Measurements from ENCODE around the gene ST14. TPM values are rescaled to one million over a fixed set of nuclear protein-coding genes. Genes with fewer than 3 reads are reported as not detected.

ST14 gene
- total and polyA plus RNA-seq, 12 donors: 0.30 to 5.7 (median 0.67) TPM

GRCh38 chr11:130179396-130180306 is 20.1 kb downstream of the ST14 start:
- no peaks in the 10 kb centered on the region for H3K36me3 ChIP-seq
- H3K9me3 ChIP-seq: peaks cover 0 to 18% (median 2%) of the 10 kb centered on the region in 11 donors
- peaks cover 20 to 51% (median 47%) of the 10 kb centered on the region in 9 donors for H3K4me1 ChIP-seq
- peak overlapping the region in 9 of 10 donors; percentile 25 to 86 (median 82) for H3K27ac ChIP-seq
- H3K27me3 ChIP-seq: no peaks in the 10 kb centered on the region
- TF ChIP-seq, protein P1, sequence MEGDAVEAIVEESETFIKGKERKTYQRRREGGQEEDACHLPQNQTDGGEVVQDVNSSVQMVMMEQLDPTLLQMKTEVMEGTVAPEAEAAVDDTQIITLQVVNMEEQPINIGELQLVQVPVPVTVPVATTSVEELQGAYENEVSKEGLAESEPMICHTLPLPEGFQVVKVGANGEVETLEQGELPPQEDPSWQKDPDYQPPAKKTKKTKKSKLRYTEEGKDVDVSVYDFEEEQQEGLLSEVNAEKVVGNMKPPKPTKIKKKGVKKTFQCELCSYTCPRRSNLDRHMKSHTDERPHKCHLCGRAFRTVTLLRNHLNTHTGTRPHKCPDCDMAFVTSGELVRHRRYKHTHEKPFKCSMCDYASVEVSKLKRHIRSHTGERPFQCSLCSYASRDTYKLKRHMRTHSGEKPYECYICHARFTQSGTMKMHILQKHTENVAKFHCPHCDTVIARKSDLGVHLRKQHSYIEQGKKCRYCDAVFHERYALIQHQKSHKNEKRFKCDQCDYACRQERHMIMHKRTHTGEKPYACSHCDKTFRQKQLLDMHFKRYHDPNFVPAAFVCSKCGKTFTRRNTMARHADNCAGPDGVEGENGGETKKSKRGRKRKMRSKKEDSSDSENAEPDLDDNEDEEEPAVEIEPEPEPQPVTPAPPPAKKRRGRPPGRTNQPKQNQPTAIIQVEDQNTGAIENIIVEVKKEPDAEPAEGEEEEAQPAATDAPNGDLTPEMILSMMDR (IDR thresholded peaks at IDR 0.05): no peak
- WGBS, 2 donors: 46 to 48% methylated on average over 21 of the region's 21 CpGs
- peak in 1 of 2 donors; percentile 23 for DNase-seq
- peak in 5 of 8 donors; percentile 8 to 19 (median 15) for ATAC-seq
- no peak overlapping the region for H3K4me3 ChIP-seq
- intact Hi-C loops (cut with DNase I): loop anchor here in 1 of 10 donors (1.0 kb wide), 1 partner anchor 33 kb away; no protein-coding TSS in a partner anchor

DNA sequence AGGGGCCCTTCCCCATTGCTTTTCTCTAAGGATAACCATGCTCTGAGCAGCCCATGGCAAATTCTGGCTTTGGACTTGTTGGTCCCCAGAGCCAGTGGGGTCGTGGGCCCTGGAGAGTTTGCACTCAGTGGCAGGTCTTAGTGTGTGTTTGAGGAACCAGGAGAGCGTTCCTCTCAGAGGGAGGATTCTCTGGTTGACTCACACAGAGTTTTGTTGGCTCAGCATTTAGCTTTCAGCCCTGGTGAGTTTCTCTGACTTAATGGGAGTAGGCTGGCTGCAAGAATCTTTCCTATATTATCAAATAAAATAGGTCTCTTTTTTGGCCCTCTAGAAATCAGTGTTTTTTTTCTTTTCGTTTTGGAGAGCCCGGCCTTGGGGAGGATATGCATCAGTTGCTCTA is 20.9 kb downstream of the ST14 start:
- H3K27me3 ChIP-seq: no peaks in the 10 kb centered on the region
- intact Hi-C loops (cut with DNase I): loop anchor here in 1 of 10 donors (1.0 kb wide), 1 partner anchor 34 kb away; no protein-coding TSS in a partner anchor
- WGBS, 2 donors: 69 to 74% methylated on average over 4 of the region's 4 CpGs
- no peak overlapping the region for H3K4me3 ChIP-seq
- peaks cover 0 to 9% (median 0%) of the 10 kb centered on the region in 11 donors for H3K9me3 ChIP-seq
- H3K27ac ChIP-seq: peak overlapping the region in 9 of 10 donors; percentile 25 to 86 (median 82)
- no peaks in the 10 kb centered on the region for H3K36me3 ChIP-seq
- H3K4me1 ChIP-seq: peaks cover 20 to 51% (median 47%) of the 10 kb centered on the region in 9 donors
- ATAC-seq (peak in 2 of 8 donors; percentile 7 to 23), DNase-seq (no peak)
- TF ChIP-seq, protein P1 (IDR thresholded peaks at IDR 0.05): no peak

GRCh38 chr11:130180896-130181294 is 21.3 kb downstream of the ST14 start:
- H3K4me1 ChIP-seq: peaks cover 20 to 51% (median 47%) of the 10 kb centered on the region in 9 donors
- intact Hi-C loops (cut with DNase I): loop anchor here in 1 of 10 donors (1.0 kb wide), 1 partner anchor 35 kb away; no protein-coding TSS in a partner anchor
- DNase-seq: no peak
- H3K36me3 ChIP-seq: no peaks in the 10 kb centered on the region
- no peak overlapping the region for H3K4me3 ChIP-seq
- peak in 1 of 8 donors; percentile 6 for ATAC-seq
- H3K9me3 ChIP-seq: peaks cover 0 to 5% (median 0%) of the 10 kb centered on the region in 11 donors
- H3K27me3 ChIP-seq: no peaks in the 10 kb centered on the region
- peak overlapping the region in 9 of 10 donors; percentile 71 to 86 (median 82) for H3K27ac ChIP-seq
- 80% methylated on average over 8 of the region's 8 CpGs for WGBS, 2 donors
- TF ChIP-seq, protein P1 (IDR thresholded peaks at IDR 0.05): no peak

All from heart right ventricle (tissue), 16 donors.